GM21423 (cell line): ENCODE data around the gene NFATC3.
"Not testable (repeated sequence)": the region's sequence is repeated elsewhere in the genome, so short reads cannot be mapped to it uniquely, and the experiment has no call there.

Source experiments
- ATAC-seq: cut with Tn5 transposase; IDR thresholded peaks from one replicate; pipeline ENCODE4 v1.9.1; 2021; ENCODE audit warnings: mild to moderate bottlenecking, moderate library complexity; ENCODE audit not compliant: unreplicated experiment

NFATC3 gene

DNA sequence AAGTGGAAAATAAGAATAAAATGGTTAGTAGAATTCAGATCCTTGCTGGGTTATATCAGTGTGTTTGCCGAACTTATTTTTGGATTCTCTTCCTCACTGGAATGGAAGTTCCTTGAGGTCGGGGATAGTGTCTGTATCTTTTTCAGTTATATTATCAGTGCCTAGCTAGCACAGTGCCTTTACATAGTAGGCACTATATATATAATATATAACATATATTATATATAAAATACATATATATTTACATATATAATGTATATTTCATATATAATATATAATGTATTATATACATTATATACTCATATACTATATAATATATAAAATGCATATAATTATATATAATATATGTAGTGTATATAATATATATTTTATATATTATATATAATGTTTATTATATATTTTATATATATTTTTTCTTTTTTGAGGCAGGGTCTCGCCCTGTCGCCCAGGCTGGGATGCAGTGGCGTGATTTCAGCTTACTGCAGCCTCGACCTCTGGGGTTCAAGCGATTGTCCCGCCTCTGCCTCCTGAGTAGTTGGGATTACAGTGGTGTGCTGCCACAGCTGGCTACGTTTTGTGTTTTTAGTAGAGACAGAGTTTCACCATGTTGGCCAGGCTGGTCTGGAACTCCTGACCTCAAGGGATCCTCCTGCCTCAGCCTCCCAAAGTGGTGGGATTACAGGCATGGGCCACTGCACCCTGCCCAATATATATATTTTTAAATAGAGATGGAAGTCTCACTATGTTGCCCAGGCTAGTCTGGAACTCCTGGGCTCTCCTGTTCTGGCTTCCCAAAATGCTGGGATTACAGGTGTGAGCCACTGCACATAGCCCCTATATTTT lies 3.2 kb downstream of the NFATC3 start:
- ATAC-seq: no peak

DNA sequence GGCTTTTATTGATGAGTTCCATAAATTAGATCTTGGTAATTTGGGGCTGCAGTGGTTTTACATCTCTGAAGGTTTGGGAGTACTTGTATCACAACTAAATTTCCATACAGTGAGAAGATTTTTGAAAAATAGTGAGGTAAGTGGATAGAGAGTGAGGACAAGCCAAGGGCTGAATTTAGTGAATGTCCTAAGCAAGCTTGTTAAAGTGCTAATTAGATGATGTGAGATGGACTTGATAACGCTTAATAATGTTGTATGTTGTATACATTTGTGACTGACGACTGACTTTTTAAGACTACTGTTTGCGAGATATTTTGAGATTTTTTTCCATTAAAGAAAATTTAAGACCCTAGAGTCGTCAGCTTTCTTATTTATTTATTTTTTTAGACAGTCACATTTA lies 3.9 kb downstream of the NFATC3 start:
- no peak for ATAC-seq

DNA sequence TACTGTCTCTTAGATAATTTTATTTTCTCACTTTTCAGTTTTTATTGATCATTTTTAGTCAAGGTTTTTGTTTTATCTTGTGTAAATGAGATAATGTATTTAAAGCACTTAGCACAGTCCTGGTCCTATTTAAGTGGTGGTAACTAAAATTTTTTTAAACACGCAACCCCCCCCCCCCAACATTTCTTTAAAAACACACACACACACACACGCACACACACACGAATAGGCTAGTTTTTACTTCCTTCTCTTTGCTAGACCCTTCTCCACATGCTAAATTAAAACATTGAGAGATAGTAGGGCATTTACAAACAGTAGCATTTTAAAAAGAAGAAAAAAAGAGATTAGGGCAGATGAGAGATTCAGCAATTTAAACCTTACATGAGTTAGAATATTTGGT lies 5.0 kb downstream of the NFATC3 start:
- ATAC-seq: no peak

GRCh38 chr16:68090533-68090932 lies 5.4 kb downstream of the NFATC3 start:
- no peak for ATAC-seq

GRCh38 chr16:68091380-68092261 lies 6.5 kb downstream of the NFATC3 start:
- no peak for ATAC-seq

DNA sequence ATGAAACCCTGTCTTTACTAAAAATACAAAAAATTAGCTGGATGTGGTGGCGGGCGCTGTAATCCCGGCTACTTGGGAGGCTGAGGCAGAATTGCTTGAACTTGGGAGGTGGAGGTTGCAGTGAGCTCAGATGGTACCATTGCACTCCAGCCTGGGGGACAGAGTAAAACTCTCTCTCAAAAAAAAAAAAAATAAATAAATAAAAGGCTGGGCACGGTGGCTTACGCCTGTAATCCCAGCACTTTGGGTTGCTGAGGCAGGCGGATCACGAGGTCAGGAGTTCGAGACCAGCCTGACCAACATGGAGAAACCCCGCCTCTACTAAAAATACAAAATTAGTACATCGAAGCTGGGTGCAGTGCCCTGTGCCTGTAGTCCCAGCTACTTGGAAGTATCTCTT lies 7.1 kb downstream of the NFATC3 start:
- ATAC-seq: not testable (repeated sequence)

DNA sequence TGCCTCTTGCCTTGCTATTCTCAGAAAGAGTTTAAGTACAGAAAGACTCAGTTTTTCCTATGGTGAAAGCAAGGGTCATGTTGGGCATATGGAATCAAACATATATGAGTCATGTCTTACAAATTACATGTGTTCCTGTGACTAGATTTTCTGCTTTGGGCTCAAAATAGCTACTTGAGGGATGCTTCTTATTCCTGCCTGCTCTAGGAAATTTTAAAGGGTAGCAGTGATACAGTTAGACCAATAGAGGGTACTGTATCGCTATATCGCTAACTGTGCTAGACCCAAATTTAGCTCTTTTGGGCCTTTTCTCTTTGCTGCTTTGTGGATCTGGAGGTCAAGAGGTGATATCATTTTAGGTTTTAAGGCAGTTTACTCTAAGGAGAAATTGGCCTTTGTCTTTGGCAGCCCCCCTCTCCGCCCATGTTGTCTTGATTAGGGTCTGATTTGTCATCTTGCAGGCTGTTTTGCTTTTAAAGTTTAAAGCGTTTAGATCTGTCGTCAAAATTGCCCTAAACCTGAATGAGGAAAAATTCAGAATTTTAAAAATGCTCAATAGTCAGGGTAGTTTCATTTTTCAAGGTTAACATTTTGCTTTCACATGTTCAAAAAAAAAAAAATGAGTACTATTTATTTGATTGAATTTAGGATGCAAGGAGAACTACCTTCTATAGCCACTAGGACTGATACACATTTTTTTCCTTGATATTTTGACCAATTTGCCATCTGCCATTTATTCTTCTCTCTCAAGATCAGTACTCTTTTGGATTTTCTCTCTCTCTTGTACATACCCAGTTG lies 8.8 kb downstream of the NFATC3 start:
- no peak for ATAC-seq

DNA sequence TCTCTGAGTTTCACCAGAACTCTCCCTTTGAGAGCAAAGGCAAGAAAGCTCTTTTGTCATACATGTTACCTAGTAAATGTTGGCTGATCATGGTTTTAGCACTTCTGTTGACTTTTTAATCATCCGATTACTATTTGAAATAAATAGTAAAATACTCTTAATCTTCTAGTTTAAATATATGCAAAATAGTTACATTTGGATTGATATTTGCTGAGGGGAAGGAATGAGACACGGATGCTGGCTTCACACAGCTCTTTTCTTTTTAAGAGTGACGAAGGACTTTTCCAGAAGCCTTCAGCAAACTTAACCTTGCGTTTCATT lies 9.4 kb downstream of the NFATC3 start:
- ATAC-seq: no peak

GRCh38 chr16:68096491-68096890 lies 11.3 kb downstream of the NFATC3 start:
- no peak for ATAC-seq

DNA sequence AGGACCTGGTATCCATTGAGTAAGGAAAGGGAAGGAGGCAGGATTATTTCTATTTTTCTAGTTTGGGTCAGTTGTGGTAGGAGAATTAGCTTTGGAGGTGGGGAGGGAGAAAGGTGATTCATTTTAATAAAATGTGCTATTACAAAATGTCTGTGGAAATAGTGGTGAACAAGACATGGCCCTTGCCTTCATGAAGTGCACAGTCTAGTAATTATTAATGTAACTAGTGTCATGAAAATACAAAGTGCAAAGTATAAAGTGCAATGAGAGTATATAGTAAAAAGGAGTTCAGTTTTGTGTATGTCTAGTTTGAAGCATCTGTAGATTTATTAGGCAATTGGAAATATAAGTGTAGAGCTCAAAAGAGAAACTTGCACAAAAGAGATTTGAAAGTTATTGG lies 11.9 kb downstream of the NFATC3 start:
- ATAC-seq: no peak

DNA sequence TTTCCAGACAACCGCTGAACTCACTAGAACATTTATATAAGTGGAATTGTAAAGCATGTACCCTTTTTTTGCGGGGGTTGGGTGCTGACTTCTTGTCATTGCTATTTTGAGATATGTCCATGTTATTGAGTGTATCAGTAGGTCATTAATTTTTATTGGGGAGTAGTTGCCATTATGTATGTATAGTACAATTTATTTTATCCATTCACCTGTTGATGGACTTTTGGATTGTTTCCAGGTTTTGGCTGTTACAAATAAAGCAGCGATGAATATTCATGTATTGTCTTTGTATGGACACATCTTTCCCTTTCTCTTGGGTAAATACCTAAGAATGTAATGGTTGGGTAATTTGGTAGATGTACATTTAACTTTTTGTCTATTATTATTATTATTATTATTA lies 12.7 kb downstream of the NFATC3 start:
- no peak for ATAC-seq

- ATAC-seq: no peak
These were observed 15.3 kb downstream of the NFATC3 start for GRCh38 chr16:68100488-68100887.

GRCh38 chr16:68105611-68106010 lies 20.4 kb downstream of the NFATC3 start:
- no peak for ATAC-seq

DNA sequence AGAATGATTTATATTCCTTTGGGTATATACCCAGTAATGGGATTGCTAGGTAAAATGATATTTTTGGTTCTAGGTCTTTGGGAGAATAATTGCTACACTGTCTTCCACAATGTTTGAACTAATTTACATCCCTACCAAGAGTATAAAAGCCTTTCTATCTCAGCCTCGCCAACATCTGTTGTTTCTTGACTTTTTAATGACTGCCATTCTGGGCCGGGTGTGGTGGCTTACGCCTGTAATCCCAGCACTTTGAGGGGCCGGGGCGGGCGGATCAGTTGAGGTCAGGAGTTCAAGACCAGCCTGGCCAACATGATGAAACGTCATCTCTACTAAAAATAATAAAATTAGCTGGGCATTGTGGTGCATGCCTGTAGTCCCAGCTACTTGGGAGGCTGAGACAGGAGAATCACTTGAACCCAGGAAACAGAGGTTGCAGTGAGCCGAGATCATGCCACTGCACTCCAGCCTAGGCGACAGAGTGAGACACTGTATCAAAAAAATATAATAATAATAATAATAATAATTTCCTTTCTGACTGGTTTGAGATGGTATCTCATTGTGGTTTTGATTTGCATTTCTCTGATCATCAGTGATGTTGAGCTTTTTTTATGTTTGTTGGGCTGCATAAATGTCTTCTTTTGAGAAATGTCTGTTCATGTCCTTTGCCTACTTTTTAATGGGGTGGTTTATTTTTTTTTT lies 22.2 kb downstream of the NFATC3 start:
- ATAC-seq: not testable (repeated sequence)

DNA sequence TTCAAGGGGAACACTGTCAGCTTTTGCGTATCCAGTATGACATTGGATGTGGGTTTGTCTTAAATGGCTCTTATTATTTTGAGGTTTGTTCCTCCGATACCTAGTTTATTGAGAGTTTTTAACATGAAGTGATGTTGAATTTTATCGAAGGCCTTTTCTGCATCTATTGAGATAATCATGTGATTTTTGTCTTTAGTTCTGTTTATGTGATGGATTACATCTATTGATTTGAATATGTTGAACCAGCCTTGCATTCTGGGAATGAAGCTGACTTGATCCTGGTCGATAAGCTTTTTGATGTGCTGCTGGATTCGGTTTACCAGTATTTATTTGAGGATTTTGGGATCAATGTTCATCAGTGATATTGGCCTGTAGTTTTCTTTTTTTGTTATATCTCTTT lies 24.0 kb downstream of the NFATC3 start:
- ATAC-seq: not testable (repeated sequence)

- not testable (repeated sequence) for ATAC-seq
These were observed 25.4 kb downstream of the NFATC3 start for GRCh38 chr16:68110611-68111010.

- no peak for ATAC-seq
These were observed 26.2 kb downstream of the NFATC3 start for GRCh38 chr16:68111379-68111778.

GRCh38 chr16:68113059-68113761 lies 28.0 kb downstream of the NFATC3 start:
- ATAC-seq: no peak

- no peak for ATAC-seq
These were observed 28.6 kb downstream of the NFATC3 start for GRCh38 chr16:68113765-68114240.

DNA sequence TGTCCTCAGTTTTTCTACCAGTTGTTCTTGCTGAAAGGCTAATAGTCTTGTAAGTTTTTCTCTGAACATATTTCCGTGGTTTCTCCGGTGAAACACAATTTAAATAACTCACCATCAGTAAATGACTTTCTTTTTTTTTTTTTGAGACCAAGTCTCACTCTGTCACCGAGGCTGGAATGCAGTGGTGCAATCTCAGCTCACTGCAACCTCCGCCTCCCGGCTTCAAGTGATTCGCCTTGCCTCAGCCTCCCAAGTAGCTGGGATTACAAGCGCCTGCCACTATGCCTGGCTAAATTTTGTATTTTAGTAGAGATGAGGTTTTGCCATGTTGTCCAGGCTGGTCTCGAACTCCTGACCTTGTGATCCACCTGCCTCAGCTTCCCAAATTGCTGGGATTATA lies 29.8 kb downstream of the NFATC3 start:
- ATAC-seq: not testable (repeated sequence)
